Lower leg skin (tissue), 3 donors: Measurements from ENCODE around the gene CRACR2B.

Source experiments
- CTCF ChIP-seq, 3 donors: fragments of 450-650 bp; IDR thresholded peaks; one replicate each; pipeline ENCODE4 v1.5.1; 2016; ENCODE audit warnings: antibody characterized with exemption in 3 of 3, mild to moderate bottlenecking in 3 of 3, moderate library complexity in 2 of 3
- POLR2A ChIP-seq, 2 donors: fragments of 450-650 bp; IDR thresholded peaks; one replicate each; pipeline ENCODE4 v1.6.1; 2016 to 2017; ENCODE audit warnings: antibody characterized with exemption in 2 of 2, mild to moderate bottlenecking in 1 of 2, moderate library complexity in 1 of 2

- TF ChIP-seq CTCF (IDR thresholded peaks at IDR 0.05) (no peak), POLR2A (IDR thresholded peaks at IDR 0.05) (no peak)
These were observed 7.6 kb upstream of the CRACR2B start for GRCh38 chr11:819943-820649.
